Endodermal cell (in vitro differentiated cells): Measurements from ENCODE around the gene LARP1B. TPM values are rescaled to one million over a fixed set of nuclear protein-coding genes. Genes with fewer than 3 reads are reported as not detected.
"Not testable (repeated sequence)": the region's sequence is repeated elsewhere in the genome, so short reads cannot be mapped to it uniquely, and the experiment has no call there.

Experiments used
- DNase-seq: peaks from one replicate; pipeline ENCODE4 v3.0.0-alpha.2; 2017
- H3K27ac ChIP-seq: 2 replicates; pipeline ENCODE4 v1.5.1; 2013; ENCODE audit warnings: mild to moderate bottlenecking, low read depth, low read length, moderate library complexity
- H3K27me3 ChIP-seq: 2 replicates; pipeline ENCODE4 v1.6.1; 2013; ENCODE audit warnings: mild to moderate bottlenecking, low read length, moderate library complexity; ENCODE audit not compliant: insufficient read depth, control insufficient read depth, poor library complexity, severe bottlenecking
- H3K36me3 ChIP-seq: 2 replicates; pipeline ENCODE4 v1.7.0; 2013; ENCODE audit warnings: mild to moderate bottlenecking, low read length, moderate library complexity; ENCODE audit not compliant: control insufficient read depth, insufficient read depth
- H3K4me1 ChIP-seq: one replicate; pipeline ENCODE4 v1.7.0; 2013; ENCODE audit warnings: low read length; ENCODE audit not compliant: control insufficient read depth, insufficient read depth
- H3K4me3 ChIP-seq: 2 replicates; pipeline ENCODE4 v1.5.1; 2013; ENCODE audit warnings: mild to moderate bottlenecking, low read length, moderate library complexity
- H3K9ac ChIP-seq: 2 replicates; pipeline ENCODE4 v1.6.1; 2013; ENCODE audit warnings: mild to moderate bottlenecking, low read length, moderate library complexity; ENCODE audit not compliant: poor library complexity, severe bottlenecking; ENCODE audit errors: extremely low read depth
- H3K9me3 ChIP-seq: 2 replicates; pipeline ENCODE4 v1.6.1; 2013; ENCODE audit warnings: mild to moderate bottlenecking, low read length, moderate library complexity; ENCODE audit not compliant: control insufficient read depth
- H3K27ac Mint-ChIP-seq: 2 replicates; pipeline ENCODE4 v1.8.0; 2020; ENCODE audit warnings: mixed read lengths
- H3K27me3 Mint-ChIP-seq: 2 replicates; pipeline ENCODE4 v1.8.0; 2021; ENCODE audit warnings: mild to moderate bottlenecking, mixed read lengths; ENCODE audit not compliant: insufficient read depth
- H3K36me3 Mint-ChIP-seq: 2 replicates; pipeline ENCODE4 v1.8.0; 2020; ENCODE audit warnings: low read depth, mixed read lengths
- H3K4me1 Mint-ChIP-seq: 2 replicates; pipeline ENCODE4 v1.8.0; 2020; ENCODE audit warnings: mixed read lengths
- H3K4me3 Mint-ChIP-seq: 2 replicates; pipeline ENCODE4 v1.8.0; 2020; ENCODE audit warnings: mild to moderate bottlenecking, moderate library complexity, mixed read lengths
- H3K9me3 Mint-ChIP-seq: 2 replicates; pipeline ENCODE4 v1.8.0; 2020; ENCODE audit warnings: mild to moderate bottlenecking, mixed read lengths
- CTCF ChIP-seq: fragments of 200-600 bp; sonication (generic); conservative IDR thresholded peaks from 2 replicates; pipeline ENCODE4 v1.5.0; 2021; ENCODE audit warnings: antibody characterized with exemption, mild to moderate bottlenecking
- WGBS, 2 experiments: methylation state at CpG; one replicate each; pipeline versions ENCODE4 v1.1.5 to v1.1.7; 2013; ENCODE audit warnings: missing lambda C conversion rate in 2 of 2, mixed read lengths in 1 of 2; ENCODE audit not compliant: insufficient coverage in 1 of 2, insufficient read length in 1 of 2; 5-methylcytosine and 5-hydroxymethylcytosine counted together
- total RNA-seq, 2 donors: library from RNA; stranded (reverse); fragmentation: NEBNext Ultra II Directional in 1 of 2; extraction: Animal tissue kit (Norgen Biotek cat#: 25700) in 1 of 2; gene quantifications; 2 replicates in 1 of 2; 3 replicates in 1 of 2; pipeline ENCODE4 v1.2.1, GENCODE V29; 2021

The LARP1B gene
- total RNA-seq, 2 donors from 2014 or later, result 27.0 to 32.6 TPM

DNA sequence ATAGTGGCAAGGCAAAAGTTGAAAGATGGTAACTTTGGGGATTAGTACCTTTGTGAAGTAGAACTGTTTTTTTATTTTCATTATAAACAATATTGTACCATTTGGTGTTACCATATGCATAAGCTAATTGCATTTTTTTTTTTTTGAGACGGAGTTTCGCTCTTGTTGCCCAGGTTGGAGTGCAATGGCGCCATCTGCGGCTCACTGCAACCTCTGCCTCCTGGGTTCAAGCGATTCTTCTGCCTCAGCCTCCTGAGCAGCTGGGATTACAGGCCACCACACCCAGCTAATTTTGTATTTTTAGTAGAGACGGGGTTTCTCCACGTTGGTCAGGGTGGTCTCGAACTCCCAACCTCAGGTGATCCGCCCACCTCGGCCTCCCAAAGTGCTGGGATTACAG lies 9.9 kb upstream of the LARP1B start:
- not testable (repeated sequence) for H3K36me3 ChIP-seq, H3K27ac ChIP-seq, H3K9me3 ChIP-seq, H3K4me3 ChIP-seq, H3K27ac Mint-ChIP-seq, H3K9me3 Mint-ChIP-seq, H3K27me3 Mint-ChIP-seq, H3K4me1 ChIP-seq, H3K27me3 ChIP-seq, H3K4me3 Mint-ChIP-seq, H3K36me3 Mint-ChIP-seq, H3K9ac ChIP-seq
- H3K4me1 Mint-ChIP-seq, result peaks cover 14% of the 10 kb centered on the region
- 87 to 88% methylated on average over 6 to 10 of the region's 10 CpGs for WGBS, 2 experiments
- peak; percentile 65 for DNase-seq
- TF ChIP-seq CTCF, result peak; percentile 69

GRCh38 chr4:128054907-128055306 lies 6.2 kb upstream of the LARP1B start:
- peaks cover 14% of the 10 kb centered on the region for H3K4me1 Mint-ChIP-seq
- H3K9ac ChIP-seq, H3K4me3 Mint-ChIP-seq, H3K4me3 ChIP-seq, H3K9me3 Mint-ChIP-seq, H3K27me3 Mint-ChIP-seq, H3K36me3 Mint-ChIP-seq, H3K27me3 ChIP-seq, H3K9me3 ChIP-seq, H3K27ac ChIP-seq, H3K4me1 ChIP-seq, H3K36me3 ChIP-seq: not testable (repeated sequence)
- peak; percentile 85 for DNase-seq
- WGBS, 2 experiments, result 70 to 75% methylated on average over 3 to 9 of the region's 9 CpGs
- peak overlapping the region; percentile 92 for H3K27ac Mint-ChIP-seq

DNA sequence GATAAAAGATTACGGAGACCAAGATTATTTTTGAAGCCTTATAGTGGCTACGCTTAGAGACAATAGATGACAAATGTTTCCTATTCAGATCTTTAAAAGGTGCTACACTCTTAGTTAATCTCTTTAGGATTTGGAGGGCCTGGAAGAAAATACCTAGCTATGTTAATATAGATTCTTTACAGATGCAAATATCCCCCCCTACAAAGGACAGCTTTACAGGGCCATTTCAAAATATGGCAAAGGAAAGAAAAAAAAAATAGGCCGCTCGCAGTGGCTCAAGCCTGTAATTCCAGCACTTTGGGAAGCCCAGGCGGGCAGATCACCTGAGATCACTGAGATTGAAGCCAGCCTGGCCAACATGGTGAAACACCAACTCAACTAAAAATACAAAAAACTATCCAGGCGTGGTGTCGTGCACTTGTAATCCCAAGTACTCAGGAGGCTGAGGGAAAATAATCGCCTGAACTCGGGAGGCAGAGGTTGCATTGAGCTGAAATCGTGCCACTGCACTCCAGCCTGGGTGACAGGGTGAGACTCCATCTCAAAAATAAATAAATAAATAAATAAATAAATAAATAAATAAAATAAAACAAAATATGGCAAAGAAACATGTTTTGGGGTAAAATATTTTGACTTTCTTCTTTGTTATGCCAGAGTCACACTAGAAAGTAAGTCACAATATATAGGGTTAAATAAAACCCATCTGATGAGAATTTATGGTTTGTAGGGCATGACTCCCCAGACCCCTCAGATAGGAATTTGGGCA lies 5.5 kb upstream of the LARP1B start:
- 22 to 56% methylated on average over 6 to 9 of the region's 10 CpGs for WGBS, 2 experiments
- not testable (repeated sequence) for H3K27me3 ChIP-seq, H3K4me1 ChIP-seq, H3K36me3 ChIP-seq, H3K9me3 ChIP-seq, H3K27me3 Mint-ChIP-seq, H3K27ac ChIP-seq, H3K4me3 ChIP-seq, H3K9me3 Mint-ChIP-seq, H3K36me3 Mint-ChIP-seq
- peaks cover 14% of the 10 kb centered on the region for H3K4me1 Mint-ChIP-seq
- peak overlapping the region; percentile 32 for H3K4me3 Mint-ChIP-seq
- H3K27ac Mint-ChIP-seq, result peak overlapping the region; percentile 92
- DNase-seq, result peak; percentile 82
- H3K9ac ChIP-seq, result peak overlapping the region; percentile 13

- Mint-ChIP-seq H3K9me3 (no peaks in the 10 kb centered on the region), H3K27me3 (no peaks in the 10 kb centered on the region), H3K36me3 (no peaks in the 10 kb centered on the region), H3K27ac (no peak overlapping the region), H3K4me3 (no peak overlapping the region), H3K4me1 (peaks cover 14% of the 10 kb centered on the region)
- H3K27me3 ChIP-seq, result no peaks in the 10 kb centered on the region
- no peak for TF ChIP-seq CTCF
- no peaks in the 10 kb centered on the region for H3K4me1 ChIP-seq
- H3K4me3 ChIP-seq, result no peak overlapping the region
- no peaks in the 10 kb centered on the region for H3K9me3 ChIP-seq
- no peak overlapping the region for H3K9ac ChIP-seq
- no peak for DNase-seq
- H3K27ac ChIP-seq, result no peak overlapping the region
- no peaks in the 10 kb centered on the region for H3K36me3 ChIP-seq
These were observed 4.7 kb upstream of the LARP1B start for GRCh38 chr4:128056396-128056795.
